Measurements from ENCODE around the gene WDR33.

DNA sequence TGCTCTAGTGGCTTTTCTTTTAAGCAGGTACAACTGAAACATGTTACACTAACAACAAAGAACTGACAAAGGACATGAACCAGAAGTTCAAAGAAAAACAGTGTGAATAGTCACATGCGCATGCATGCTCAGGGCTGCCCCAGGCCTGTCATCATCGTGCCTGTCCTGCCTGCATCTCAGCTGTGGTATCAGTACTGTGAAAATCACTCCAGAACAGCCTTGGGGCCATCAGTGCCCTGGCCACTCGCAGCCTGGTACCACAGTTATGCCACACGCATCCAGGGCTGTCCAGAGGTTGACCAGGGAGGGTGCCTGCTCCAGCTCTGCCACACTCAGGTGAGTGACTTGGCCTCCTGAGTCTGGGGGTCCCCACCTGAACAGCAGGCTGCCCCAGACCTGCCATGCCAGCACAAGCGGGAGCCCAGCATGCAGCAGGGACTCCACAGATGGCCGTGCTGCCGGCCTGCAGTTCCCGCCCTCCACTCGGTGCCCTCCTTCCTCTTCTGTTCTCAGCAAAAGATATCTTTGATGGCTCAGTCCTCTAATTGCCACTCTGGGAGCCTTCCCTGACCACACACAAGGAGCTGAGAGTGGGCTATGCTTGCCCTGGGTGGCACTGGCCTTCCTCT, 147.9 kb downstream of the WDR33 start:
- TF ChIP-seq POLR2AphosphoS5 (IDR thresholded peaks at IDR 0.05), result peak; percentile 24 to 55
- TF ChIP-seq, protein P1, sequence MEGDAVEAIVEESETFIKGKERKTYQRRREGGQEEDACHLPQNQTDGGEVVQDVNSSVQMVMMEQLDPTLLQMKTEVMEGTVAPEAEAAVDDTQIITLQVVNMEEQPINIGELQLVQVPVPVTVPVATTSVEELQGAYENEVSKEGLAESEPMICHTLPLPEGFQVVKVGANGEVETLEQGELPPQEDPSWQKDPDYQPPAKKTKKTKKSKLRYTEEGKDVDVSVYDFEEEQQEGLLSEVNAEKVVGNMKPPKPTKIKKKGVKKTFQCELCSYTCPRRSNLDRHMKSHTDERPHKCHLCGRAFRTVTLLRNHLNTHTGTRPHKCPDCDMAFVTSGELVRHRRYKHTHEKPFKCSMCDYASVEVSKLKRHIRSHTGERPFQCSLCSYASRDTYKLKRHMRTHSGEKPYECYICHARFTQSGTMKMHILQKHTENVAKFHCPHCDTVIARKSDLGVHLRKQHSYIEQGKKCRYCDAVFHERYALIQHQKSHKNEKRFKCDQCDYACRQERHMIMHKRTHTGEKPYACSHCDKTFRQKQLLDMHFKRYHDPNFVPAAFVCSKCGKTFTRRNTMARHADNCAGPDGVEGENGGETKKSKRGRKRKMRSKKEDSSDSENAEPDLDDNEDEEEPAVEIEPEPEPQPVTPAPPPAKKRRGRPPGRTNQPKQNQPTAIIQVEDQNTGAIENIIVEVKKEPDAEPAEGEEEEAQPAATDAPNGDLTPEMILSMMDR (IDR thresholded peaks at IDR 0.05), result no peak
